GM18870 (cell line): ENCODE data around the gene ANO6.
"Not testable (repeated sequence)": the region's sequence is repeated elsewhere in the genome, so short reads cannot be mapped to it uniquely, and the experiment has no call there.

Source experiments
- ATAC-seq: cut with Tn5 transposase; IDR thresholded peaks from one replicate; pipeline ENCODE4 v1.9.1; 2021; ENCODE audit warnings: moderate library complexity; ENCODE audit not compliant: unreplicated experiment

The ANO6 gene

DNA sequence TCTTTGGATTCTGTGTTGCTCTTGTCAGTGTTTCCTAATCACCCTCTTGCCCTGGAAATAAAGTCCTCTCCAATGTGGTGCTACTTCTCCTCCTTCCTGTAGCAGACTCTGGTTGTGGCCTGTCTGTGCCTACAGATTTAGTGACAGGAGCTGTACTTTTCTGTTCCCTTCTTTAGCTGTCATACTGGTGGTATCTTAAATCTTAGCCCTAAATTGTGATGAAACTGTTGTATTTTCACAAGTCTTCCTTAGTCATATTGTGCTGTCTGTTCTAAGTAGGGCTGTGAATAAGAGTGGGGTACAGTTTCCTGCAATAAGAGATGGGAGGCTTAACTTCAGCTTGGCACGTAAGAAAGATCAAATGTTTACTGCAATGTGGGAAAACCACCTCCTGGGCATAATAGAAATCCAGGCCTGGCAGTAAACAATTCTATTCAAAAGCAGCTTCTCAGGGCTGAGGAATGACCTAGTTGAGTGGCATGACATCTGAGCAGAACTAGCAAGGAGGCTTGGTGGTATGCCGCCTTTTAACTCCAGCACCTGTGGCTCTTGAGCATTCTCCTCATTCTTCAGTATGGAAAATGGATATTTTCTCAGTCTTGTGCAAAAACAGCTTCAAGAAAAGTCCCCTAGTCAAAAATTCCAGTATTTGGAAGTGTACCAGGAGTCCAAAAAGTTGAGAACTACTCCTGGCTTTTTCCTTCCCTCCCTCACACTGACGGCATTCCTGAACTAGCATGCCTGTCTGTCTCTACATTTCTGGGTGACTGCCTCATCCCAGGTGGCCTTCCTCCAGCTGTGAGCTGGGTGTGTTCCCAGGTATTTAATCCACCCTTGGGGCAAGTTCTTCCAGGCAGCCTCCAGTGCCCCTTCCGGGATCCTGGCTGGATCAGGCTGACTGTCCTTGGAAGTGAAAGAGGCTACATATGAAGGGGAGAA is 19.5 kb downstream of the ANO6 start:
- peak; percentile 52 for ATAC-seq

DNA sequence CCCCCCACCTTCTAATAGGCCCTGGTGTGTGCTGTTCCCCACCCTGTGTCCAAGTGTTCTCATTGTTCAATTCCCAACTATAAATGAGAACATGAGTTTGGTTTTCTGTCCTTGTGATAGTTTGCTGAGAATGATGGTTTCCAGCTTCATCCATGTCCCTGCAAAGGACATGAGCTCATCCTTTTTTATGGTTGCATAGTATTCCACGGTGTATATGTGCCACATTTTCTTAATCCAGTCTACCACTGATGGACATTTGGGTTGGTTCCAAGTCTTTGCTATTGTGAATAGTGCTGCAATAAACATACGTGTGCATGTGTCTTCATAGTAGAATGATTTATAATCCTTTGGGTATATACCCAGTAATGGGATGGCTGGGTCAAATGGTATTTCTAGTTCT is 20.5 kb downstream of the ANO6 start:
- not testable (repeated sequence) for ATAC-seq

DNA sequence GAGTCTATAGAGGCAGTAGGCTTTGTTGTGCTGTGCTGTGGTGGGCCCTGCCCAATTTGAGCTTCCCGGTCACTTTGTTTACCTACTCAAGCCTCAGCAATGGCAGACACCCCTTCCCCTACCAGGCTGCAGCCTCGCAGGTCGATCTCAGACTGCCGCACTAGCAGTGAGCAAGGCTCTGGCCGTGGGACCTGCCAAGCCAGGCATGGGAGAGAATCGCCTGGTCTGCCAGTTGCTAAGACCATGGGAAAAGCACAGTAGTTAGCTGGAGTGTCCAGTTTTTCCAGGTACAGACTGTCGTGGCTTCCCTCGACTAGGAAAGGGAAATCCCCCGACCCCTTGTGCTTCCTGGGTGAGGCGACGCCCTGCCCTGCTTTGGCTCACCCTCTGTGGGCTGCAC is 26.3 kb downstream of the ANO6 start:
- no peak for ATAC-seq

DNA sequence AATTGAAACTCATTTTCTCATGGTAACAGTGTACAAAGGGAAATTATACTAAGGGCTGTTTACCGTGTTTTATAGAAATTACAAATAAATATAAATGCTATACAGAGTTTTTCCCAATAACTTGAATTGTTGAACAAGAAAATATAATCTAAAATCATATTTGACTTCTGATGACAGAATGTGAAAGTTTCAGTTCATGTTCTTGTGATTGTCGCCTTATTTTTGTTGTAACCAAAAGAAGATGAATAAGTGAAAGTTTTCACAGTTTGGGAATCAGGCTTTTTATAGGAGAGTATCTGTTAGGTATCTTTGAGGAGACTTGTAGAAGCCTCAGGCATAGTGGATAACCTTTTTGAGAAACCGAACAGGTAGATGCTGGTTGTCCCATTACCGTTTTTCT is 28.1 kb downstream of the ANO6 start:
- ATAC-seq, result no peak

DNA sequence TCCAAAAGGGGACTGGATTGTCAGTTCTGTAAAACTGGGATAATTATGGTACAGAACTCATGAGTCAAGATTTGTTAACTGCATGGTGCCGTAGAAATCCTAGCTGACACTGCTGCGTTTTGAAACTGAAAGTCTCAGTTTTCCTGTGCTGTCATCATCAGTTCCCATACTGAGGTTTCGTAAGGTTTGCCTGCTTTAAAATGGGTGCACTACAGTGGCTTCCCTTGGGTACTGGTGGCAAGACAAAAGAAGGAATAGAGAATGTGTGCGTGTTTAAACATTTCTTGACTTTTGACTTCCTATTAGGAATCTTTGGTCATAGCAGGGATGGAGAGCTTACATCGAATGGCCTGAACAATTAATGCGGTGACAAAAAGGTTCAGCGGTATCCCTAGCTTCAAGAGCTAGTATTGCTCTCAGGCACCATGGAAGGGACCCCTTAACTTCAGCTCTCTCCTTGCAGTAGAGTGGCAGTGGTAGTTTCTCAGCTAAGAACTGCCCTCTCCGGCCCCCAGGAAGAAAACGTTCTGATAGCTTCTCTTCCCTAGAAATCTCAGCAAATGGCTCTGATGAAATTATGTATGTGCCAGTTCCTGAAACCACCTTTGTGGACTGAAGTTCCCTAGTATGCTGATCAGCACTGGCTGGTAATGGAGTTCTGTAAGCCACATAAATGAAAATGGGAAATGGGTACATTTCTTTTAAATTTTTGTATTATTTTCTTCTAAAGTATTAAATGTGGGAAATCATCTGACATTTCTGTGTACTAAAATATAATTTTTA is 28.9 kb downstream of the ANO6 start:
- peak; percentile 87 for ATAC-seq

DNA sequence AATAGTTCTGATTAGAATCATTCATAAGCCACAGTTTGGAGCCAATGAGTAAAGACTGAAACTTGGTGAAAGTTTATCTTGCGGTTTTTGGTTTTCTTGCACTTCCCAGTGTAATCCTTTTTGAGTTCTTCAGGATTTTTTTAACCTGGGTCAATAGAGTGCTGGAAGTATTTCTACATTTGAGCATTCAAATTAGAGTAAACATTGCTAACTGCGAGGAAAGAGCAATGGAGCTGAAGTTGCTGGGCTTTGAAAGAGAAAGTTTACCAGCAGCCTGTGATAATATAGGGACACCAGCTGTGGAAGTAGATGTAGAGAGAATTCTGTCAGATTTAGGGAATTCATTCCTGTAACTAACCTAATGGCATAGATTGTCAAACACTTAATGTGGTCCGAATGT is 30.3 kb downstream of the ANO6 start:
- no peak for ATAC-seq

DNA sequence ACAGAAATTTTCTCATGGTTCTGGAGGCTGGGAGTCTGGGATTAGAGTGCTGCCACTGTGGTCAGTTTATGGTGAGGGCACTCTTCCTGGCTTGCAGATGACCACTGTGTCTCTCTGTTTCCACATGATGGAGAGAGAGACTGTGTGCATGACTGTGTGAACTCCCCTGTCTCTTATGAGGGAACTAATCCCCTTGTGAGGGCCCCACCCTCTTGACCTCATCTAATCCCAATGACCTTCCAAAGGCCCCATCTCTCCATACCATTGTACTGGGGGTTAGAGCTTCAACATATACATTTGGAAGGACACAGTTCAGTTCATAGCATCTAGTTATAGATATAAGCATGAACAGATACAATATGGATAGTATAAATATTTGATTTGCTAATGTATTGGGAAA is 31.7 kb downstream of the ANO6 start:
- no peak for ATAC-seq

DNA sequence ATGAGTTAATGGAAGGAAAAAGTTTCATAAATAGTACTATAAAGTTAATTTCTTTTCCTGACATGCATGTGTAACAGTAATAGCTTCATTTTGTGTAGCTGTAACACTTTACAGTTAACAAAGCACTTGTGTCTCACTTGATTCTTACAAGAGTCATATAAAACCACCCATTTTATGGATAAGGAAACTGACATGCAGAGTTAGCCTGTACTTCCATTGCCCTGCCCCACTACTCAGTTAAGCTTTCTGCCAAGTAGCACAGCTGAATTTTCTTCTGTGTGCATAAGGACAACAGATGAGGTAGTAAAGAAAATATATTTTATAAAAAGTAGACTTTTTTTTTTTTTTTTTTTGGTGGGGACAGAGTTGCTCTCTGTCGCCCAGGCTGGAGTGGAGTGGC is 32.2 kb downstream of the ANO6 start:
- ATAC-seq, result no peak

DNA sequence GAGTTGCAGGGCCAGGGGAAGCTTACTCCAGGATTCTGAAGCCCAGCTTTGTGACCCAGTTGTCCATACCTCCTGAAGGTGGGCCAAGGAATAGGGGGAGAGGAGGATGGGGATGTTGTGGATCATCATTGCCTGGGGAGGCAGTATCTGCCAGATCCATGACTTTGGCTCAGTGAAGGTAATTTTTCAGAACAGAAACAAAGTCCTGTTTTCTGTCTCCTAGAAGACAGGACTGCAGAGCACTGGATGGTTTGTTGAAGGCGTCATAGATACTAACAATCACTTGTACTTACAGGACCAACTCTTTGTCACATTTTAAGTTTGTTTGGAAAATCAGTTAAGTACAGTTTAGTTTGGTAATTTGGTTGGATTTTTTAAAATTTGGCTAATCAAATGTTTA is 38.4 kb downstream of the ANO6 start:
- no peak for ATAC-seq

DNA sequence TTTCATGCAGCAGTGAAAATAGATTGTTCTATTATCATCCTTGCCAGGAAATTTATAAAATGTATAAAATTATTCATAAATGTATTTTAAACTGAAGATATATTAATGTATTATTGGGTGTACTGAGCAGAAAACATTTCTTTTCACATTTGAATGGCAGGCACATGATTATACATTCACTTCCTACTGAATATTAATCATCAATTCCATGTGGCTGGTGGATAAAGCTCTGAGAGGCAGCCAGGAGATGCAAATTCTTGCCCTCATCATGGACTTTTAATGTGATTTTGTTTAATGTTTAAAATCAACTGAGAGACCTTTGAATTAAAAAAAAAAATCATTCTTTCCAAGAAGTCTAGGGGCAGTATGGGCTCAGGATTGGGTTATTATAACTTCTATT is 40.8 kb downstream of the ANO6 start:
- peak; percentile 4 for ATAC-seq

DNA sequence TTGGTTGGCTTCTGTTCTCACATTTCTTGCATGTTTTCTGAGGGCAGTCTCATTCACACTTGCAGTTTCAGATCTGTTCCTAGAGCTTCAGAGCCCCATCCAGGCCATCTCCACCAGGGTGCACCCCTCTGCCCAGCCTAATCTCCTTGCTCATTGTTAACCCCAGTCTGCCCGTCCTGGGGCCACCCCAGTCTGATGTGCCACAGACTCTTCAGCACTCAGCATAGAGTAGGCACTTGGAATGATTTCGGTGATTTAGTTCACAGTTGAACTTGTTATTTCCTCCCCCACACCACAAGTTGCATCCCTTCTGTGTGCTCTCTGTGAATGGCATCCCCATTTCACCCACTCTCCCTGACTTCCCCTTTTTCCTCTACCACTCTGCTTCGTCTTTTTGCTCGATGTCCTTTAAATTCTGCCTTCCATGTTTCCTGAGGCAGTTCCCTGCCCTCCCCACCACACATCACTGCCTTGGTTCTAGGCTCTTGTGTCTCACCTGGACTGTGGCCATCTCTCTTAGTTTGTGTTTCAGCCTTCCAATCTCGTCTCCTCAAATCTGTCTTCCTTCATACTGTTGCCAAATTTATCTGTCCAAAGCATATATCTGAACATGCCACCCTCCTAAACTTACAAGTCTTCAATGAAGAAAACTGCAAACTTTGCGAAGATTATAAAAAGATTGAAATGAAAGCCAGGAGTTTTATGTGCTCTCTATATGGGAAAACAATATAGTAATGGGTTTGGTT is 41.5 kb downstream of the ANO6 start:
- peak; percentile 72 for ATAC-seq

DNA sequence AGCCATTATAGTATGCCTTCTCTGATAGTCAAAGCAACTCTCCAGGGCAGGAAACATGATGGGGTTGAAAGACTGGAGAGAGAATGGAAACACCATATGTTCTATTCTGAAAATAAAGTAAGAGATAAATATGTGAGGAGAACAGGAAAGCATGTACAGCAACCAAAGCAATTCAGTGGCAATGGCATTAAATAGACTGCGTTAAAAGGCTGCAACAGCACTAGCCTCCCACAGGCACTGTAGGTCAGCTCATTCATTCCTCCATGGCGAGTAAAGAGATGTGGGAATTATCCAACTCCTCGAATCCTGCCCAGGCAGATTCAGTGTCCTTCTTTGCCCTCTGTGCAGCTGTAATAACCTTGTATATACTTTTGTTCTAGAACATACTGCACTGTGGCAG is 43.8 kb downstream of the ANO6 start:
- ATAC-seq, result no peak

DNA sequence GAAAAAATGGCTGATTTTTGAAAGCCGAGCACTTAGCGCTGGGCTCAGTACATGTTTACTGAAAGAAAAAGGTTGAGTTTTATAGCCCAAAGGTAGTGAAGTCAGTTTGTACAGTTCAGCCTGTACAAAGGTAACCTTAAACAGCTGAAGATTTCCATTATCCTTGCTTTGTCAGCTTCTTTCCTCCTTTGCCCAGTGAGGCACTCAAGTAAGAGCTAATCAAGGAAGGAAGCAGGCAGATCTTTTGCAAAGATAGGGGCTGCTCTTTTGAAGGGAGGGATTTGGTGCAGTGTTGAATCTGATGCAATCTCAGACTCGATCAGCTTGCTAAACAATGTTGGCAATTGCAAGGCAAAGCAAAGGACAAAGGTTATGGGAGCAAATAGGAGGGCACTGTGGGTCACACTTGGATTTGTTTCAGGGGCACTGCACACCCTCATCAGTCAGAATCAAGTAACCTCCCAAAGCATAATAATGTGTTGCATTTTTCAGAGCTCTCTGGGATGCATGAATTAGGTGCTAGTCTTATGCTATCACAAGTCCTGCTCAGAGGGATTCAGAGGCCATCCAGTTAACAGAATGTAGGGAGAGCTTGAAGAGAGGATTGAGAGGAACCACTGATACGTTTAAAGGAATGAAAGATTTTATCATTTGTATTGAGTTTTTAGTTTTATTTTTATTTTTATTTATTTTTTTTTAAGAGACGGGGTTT is 44.4 kb downstream of the ANO6 start:
- no peak for ATAC-seq

DNA sequence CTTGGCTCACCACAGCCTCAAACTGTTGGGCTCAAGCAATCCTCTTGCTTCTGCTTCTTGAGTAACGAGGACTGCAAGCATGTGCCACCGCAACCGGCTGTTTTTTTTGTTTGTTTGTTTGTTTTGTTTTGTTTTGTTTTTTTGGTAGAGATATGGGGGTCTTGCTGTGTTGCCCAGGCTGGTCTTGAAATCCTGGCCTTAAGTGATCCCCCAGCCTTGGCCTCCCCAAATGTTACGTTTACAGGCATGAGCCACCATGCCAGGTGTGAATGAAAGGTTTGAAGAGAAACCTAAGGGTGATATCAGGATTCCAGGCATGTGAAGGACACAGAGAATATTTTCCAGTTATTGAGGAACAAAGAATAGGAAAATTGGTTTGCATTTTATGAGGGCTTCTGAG is 45.0 kb downstream of the ANO6 start:
- ATAC-seq, result no peak

DNA sequence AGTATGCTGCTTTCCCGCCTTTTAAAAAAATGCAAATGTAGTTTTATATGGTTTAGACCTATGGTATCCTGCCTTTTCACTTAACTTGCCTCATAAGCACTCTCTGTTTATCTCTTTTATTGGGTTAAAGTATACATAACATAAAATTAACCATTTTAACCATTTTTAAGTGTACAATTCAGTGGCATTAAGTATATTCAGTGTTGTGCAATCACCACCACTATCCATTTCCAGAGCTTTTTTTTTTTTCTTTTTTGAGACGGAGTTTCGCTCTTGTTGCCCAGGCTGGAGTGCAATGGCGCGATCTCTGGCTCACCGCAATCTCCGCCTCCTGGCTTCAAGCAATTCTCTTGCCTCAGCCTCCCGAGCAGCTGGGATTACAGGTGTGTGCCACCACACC is 46.3 kb downstream of the ANO6 start:
- not testable (repeated sequence) for ATAC-seq

DNA sequence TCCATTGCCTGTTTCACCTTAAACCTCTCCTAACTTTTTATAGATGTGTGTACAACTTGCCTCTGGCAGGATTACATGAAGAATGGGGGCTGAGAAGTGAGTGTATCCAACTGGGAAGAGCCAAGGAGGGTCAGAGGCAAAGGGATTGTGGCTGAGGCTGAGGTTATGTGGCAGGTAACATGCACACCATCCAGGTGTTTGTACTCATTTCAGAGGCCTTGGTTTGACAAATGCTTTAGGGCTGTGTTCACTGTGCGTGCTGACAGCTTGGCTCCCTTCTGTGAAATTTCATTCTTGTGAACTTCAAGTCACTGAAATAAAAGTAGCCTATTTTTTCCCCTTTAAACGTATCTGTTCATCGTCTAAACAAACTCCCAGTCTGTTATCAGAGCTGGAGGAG is 47.7 kb downstream of the ANO6 start:
- no peak for ATAC-seq

DNA sequence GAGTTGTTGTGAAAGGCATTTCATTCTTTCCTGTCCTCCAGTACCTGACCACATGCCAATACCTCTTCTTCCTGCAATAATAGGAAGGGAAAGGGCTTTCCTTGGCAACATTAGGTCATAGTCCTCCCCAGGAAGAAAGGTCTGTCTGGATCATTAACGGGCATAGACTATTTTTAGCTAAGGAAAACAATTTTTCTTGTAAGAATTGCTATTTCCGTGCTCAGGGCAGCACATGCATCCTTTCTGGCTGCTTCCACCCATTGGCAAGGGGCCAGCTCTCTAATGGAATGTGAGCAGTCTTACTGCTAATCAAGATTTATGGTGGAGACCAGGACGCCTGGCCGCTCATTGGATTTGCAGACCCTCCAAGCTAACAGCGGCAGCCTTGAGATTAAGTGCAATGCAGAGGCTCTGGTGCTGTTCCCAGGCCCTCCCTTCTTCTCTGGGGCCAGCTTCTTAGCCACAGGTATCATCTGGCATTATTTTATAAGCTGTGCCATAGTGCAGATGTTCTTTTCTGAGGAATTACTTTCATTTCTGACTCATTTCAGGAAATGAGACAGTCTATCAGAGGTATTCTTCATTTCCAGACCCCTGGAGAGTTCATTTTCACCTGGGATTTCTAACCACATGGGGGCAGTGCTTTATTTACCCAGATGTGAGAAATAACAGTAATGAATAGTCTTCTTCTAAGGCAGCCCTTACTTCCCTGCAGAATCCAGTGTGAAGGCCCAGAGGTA is 52.9 kb downstream of the ANO6 start:
- peak; percentile 62 for ATAC-seq

DNA sequence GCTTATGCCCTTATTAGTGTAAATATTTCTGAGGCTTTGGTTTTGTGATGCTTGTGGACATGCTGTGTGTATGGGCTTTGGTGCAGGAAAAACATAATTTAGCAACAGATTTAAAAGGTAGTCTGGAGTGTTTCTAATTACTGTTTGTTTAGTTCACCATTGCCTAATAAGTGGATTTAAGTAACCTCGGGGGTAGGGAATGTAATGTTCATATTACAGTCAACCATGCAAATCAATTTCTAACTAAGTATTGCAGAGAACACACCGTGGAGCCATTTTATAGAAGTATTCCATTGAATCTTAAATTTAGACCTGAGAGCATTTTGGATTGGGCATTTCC is 53.5 kb downstream of the ANO6 start:
- no peak for ATAC-seq

DNA sequence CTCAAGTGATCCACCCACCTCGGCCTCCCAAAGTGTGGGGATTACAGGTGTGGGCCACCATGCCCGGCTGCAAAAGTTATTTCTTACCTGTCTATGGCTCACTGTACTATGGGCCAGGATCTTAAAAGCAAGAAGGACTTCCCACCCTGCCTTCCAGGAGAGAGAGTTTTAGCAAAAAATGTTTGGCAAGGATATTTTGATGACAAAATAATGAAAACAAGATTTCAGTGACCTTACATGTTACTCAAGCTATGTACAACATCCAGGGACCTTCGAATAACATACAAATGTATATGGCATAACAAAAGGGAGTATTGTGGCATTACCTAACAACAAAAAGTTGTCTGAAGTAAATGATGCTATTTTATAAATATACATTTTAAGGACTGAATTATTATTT is 55.1 kb downstream of the ANO6 start:
- no peak for ATAC-seq

DNA sequence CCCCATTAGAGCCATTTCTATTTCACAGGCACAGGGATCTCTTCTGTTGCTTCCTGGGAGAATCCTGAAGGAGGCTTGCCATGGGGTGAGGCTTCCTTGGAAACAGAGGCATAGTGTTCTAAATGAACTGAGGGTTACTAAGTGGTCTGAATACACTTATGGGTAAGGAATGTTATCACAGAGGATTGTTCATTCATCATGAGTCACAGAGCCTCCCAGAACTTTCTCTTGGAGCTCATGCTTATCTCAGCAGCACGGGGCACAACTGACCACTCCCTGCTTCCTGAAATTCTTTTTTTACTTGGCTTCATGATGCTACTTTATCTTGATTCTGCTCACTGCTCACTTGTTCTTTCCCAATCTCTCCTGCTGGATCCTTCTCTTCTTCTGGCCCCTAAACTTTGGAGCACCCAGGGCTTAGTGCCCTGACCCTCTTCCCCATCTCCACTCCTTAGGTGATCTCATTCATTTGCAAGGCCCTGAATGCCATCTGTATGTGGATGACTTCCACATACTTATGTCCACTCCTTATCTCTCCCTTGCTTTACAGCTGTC is 57.9 kb downstream of the ANO6 start:
- ATAC-seq, result no peak
